SK-N-SH treated with all-trans-retinoic acid at 6 μM for 48 hours (cell line): Measurements from ENCODE around the gene RPGRIP1.

Experiments
- ATAC-seq: fragments of 200-7000 bp; cut with Tn5 transposase; 3 replicates; pipeline ENCODE4 v1.9.1; 2020; ENCODE audit warnings: mild to moderate bottlenecking, moderate library complexity
- ARNTL ChIP-seq: fragments of 450-650 bp; formaldehyde crosslinking; IDR thresholded peaks from 2 replicates; pipeline ENCODE4 v1.5.0; 2020; ENCODE audit warnings: low read depth, mild to moderate bottlenecking, moderate library complexity, borderline replicate concordance
- BACH2 ChIP-seq: fragments of 250-450 bp; sonication (Bioruptor Pico); IDR thresholded peaks from 2 replicates; pipeline ENCODE4 v1.9.0; 2021; ENCODE audit warnings: mild to moderate bottlenecking, borderline replicate concordance
- CSDC2 ChIP-seq: fragments of 250-450 bp; sonication (Bioruptor Pico); IDR thresholded peaks from 2 replicates; pipeline ENCODE4 v1.5.0; 2020; ENCODE audit warnings: mild to moderate bottlenecking, moderate library complexity
- ESRRG ChIP-seq: fragments of 250-450 bp; sonication (Bioruptor Pico); IDR thresholded peaks from 2 replicates; pipeline ENCODE4 v1.6.1; 2021; ENCODE audit warnings: mild to moderate bottlenecking
- GLIS3 ChIP-seq: fragments of 250-450 bp; sonication (Bioruptor Pico); IDR thresholded peaks from 2 replicates; pipeline ENCODE4 v1.5.0; 2020; ENCODE audit warnings: mild to moderate bottlenecking, moderate library complexity
- ISL1 ChIP-seq: fragments of 250-450 bp; sonication (Bioruptor Pico); IDR thresholded peaks from 2 replicates; pipeline ENCODE4 v2.1.2; 2022; ENCODE audit warnings: mild to moderate bottlenecking, moderate library complexity
- OSR1 ChIP-seq: fragments of 250-450 bp; sonication (Bioruptor Pico); IDR thresholded peaks from 2 replicates; pipeline ENCODE4 v1.8.0; 2022; ENCODE audit warnings: moderate library complexity, mild to moderate bottlenecking, inconsistent platforms
- POU6F1 ChIP-seq: fragments of 250-450 bp; sonication (Bioruptor Pico); IDR thresholded peaks from 2 replicates; pipeline ENCODE4 v1.8.0; 2021; ENCODE audit warnings: low read depth, mild to moderate bottlenecking, moderate library complexity, borderline replicate concordance
- PPARA ChIP-seq: fragments of 250-450 bp; sonication (Bioruptor Pico); IDR thresholded peaks from 2 replicates; pipeline ENCODE4 v1.5.0; 2020; ENCODE audit warnings: mild to moderate bottlenecking, borderline replicate concordance
- RARB ChIP-seq: fragments of 250-450 bp; sonication (Bioruptor Pico); IDR thresholded peaks from 2 replicates; pipeline ENCODE4 v1.8.0; 2021; ENCODE audit warnings: mild to moderate bottlenecking, moderate library complexity
- SNAI2 ChIP-seq: fragments of 250-450 bp; sonication (Bioruptor Pico); IDR thresholded peaks from 2 replicates; pipeline ENCODE4 v1.5.0; 2020; ENCODE audit warnings: mild to moderate bottlenecking, moderate library complexity
- TCF4 ChIP-seq: fragments of 250-450 bp; sonication (Bioruptor Pico); IDR thresholded peaks from 2 replicates; pipeline ENCODE4 v1.8.0; 2021; ENCODE audit warnings: mild to moderate bottlenecking, moderate library complexity, borderline replicate concordance
- TOX ChIP-seq: fragments of 250-450 bp; sonication (Bioruptor Pico); IDR thresholded peaks from 2 replicates; pipeline ENCODE4 v1.8.0; 2021; ENCODE audit warnings: mild to moderate bottlenecking, moderate library complexity, borderline replicate concordance
- ZFP30 ChIP-seq: fragments of 450-650 bp; formaldehyde crosslinking; IDR thresholded peaks from 2 replicates; pipeline ENCODE4 v1.5.0; 2022; ENCODE audit warnings: mild to moderate bottlenecking, moderate library complexity
- ZNF565 ChIP-seq: fragments of 450-650 bp; formaldehyde crosslinking; conservative IDR thresholded peaks from 2 replicates; pipeline ENCODE4 v1.5.0; 2020; ENCODE audit warnings: low read depth, mild to moderate bottlenecking, moderate library complexity
- ZNF70 ChIP-seq: fragments of 450-650 bp; formaldehyde crosslinking; IDR thresholded peaks from 2 replicates; pipeline ENCODE4 v1.5.0; 2020; ENCODE audit warnings: mild to moderate bottlenecking, moderate library complexity
- ZNF8 ChIP-seq: fragments of 450-650 bp; formaldehyde crosslinking; IDR thresholded peaks from 2 replicates; pipeline ENCODE4 v1.5.0; 2020; ENCODE audit warnings: mild to moderate bottlenecking, moderate library complexity
- TF ChIP-seq, protein P1 (sequence below): fragments of 250-450 bp; sonication (Bioruptor Pico); IDR thresholded peaks from 2 replicates; pipeline ENCODE4 v1.5.0; 2020; ENCODE audit warnings: mild to moderate bottlenecking, moderate library complexity
- TF ChIP-seq, protein P2 (sequence below): fragments of 250-450 bp; sonication (Bioruptor Pico); IDR thresholded peaks from 2 replicates; pipeline ENCODE4 v1.8.0; 2020; ENCODE audit warnings: mild to moderate bottlenecking, moderate library complexity, borderline replicate concordance
- TF ChIP-seq, protein P3 (sequence below): fragments of 250-450 bp; sonication (Bioruptor Pico); IDR thresholded peaks from 2 replicates; pipeline ENCODE4 v1.5.1; 2020; ENCODE audit warnings: low read depth, mild to moderate bottlenecking, moderate library complexity
- TF ChIP-seq, protein P4 (sequence below): fragments of 250-450 bp; sonication (Bioruptor Pico); IDR thresholded peaks from 2 replicates; pipeline ENCODE4 v1.5.1; 2021; ENCODE audit warnings: mild to moderate bottlenecking, moderate library complexity

RPGRIP1 gene

GRCh38 chr14:21309238-21309636 is 29.4 kb downstream of the RPGRIP1 start:
- TF ChIP-seq SNAI2 (no peak), TOX (no peak), GLIS3 (CRISPR knock-in tag) (no peak), PPARA (no peak), ZFP30 (CRISPR knock-in tag) (no peak), ARNTL (CRISPR knock-in tag) (no peak), ZNF565 (CRISPR knock-in tag) (no peak), POU6F1 (CRISPR knock-in tag) (no peak), BACH2 (CRISPR knock-in tag) (no peak), ISL1 (CRISPR knock-in tag) (no peak), ZNF8 (CRISPR knock-in tag) (no peak), CSDC2 (CRISPR knock-in tag) (no peak), RARB (CRISPR knock-in tag) (no peak), OSR1 (CRISPR knock-in tag) (no peak), ESRRG (CRISPR knock-in tag) (no peak)
- TF ChIP-seq, protein P1, sequence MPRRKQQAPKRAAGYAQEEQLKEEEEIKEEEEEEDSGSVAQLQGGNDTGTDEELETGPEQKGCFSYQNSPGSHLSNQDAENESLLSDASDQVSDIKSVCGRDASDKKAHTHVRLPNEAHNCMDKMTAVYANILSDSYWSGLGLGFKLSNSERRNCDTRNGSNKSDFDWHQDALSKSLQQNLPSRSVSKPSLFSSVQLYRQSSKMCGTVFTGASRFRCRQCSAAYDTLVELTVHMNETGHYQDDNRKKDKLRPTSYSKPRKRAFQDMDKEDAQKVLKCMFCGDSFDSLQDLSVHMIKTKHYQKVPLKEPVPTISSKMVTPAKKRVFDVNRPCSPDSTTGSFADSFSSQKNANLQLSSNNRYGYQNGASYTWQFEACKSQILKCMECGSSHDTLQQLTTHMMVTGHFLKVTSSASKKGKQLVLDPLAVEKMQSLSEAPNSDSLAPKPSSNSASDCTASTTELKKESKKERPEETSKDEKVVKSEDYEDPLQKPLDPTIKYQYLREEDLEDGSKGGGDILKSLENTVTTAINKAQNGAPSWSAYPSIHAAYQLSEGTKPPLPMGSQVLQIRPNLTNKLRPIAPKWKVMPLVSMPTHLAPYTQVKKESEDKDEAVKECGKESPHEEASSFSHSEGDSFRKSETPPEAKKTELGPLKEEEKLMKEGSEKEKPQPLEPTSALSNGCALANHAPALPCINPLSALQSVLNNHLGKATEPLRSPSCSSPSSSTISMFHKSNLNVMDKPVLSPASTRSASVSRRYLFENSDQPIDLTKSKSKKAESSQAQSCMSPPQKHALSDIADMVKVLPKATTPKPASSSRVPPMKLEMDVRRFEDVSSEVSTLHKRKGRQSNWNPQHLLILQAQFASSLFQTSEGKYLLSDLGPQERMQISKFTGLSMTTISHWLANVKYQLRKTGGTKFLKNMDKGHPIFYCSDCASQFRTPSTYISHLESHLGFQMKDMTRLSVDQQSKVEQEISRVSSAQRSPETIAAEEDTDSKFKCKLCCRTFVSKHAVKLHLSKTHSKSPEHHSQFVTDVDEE (CRISPR knock-in tag): no peak
- TF ChIP-seq, protein P2, sequence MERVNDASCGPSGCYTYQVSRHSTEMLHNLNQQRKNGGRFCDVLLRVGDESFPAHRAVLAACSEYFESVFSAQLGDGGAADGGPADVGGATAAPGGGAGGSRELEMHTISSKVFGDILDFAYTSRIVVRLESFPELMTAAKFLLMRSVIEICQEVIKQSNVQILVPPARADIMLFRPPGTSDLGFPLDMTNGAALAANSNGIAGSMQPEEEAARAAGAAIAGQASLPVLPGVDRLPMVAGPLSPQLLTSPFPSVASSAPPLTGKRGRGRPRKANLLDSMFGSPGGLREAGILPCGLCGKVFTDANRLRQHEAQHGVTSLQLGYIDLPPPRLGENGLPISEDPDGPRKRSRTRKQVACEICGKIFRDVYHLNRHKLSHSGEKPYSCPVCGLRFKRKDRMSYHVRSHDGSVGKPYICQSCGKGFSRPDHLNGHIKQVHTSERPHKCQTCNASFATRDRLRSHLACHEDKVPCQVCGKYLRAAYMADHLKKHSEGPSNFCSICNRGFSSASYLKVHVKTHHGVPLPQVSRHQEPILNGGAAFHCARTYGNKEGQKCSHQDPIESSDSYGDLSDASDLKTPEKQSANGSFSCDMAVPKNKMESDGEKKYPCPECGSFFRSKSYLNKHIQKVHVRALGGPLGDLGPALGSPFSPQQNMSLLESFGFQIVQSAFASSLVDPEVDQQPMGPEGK (CRISPR knock-in tag): no peak
- TF ChIP-seq, protein P3, sequence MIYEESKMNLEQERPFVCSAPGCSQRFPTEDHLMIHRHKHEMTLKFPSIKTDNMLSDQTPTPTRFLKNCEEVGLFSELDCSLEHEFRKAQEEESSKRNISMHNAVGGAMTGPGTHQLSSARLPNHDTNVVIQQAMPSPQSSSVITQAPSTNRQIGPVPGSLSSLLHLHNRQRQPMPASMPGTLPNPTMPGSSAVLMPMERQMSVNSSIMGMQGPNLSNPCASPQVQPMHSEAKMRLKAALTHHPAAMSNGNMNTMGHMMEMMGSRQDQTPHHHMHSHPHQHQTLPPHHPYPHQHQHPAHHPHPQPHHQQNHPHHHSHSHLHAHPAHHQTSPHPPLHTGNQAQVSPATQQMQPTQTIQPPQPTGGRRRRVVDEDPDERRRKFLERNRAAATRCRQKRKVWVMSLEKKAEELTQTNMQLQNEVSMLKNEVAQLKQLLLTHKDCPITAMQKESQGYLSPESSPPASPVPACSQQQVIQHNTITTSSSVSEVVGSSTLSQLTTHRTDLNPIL (CRISPR knock-in tag): no peak
- TF ChIP-seq, protein P4, sequence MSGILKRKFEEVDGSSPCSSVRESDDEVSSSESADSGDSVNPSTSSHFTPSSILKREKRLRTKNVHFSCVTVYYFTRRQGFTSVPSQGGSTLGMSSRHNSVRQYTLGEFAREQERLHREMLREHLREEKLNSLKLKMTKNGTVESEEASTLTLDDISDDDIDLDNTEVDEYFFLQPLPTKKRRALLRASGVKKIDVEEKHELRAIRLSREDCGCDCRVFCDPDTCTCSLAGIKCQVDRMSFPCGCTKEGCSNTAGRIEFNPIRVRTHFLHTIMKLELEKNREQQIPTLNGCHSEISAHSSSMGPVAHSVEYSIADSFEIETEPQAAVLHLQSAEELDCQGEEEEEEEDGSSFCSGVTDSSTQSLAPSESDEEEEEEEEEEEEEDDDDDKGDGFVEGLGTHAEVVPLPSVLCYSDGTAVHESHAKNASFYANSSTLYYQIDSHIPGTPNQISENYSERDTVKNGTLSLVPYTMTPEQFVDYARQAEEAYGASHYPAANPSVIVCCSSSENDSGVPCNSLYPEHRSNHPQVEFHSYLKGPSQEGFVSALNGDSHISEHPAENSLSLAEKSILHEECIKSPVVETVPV (CRISPR knock-in tag): no peak
- TF ChIP-seq, all 23 proteins: peak for 0
- ATAC-seq: no peak

- ATAC-seq: no peak
- TF ChIP-seq PPARA (no peak), TOX (no peak), BACH2 (CRISPR knock-in tag) (no peak), OSR1 (CRISPR knock-in tag) (no peak), ZNF565 (CRISPR knock-in tag) (no peak), ARNTL (CRISPR knock-in tag) (no peak), ZFP30 (CRISPR knock-in tag) (no peak), ZNF8 (CRISPR knock-in tag) (no peak), TCF4 (CRISPR knock-in tag) (no peak), SNAI2 (no peak), ZNF70 (no peak), ISL1 (CRISPR knock-in tag) (no peak), CSDC2 (CRISPR knock-in tag) (no peak), GLIS3 (CRISPR knock-in tag) (no peak), RARB (CRISPR knock-in tag) (no peak)
- TF ChIP-seq, protein P2 (CRISPR knock-in tag): no peak
Observed at GRCh38 chr14:21309956-21310355, 30.1 kb downstream of the RPGRIP1 start.
